Left ventricle myocardium inferior (tissue), 1 donor: Measurements from ENCODE around the gene FAM168B. TPM values are rescaled to one million over a fixed set of nuclear protein-coding genes. Genes with fewer than 3 reads are reported as not detected.

Experiments
- DNase-seq: peaks from one replicate; pipeline ENCODE4 v3.0.0-alpha.2; 2020
- H3K27ac ChIP-seq: fragments of 200-600 bp; replicated peaks from 2 replicates; pipeline ENCODE4 v1.8.0; 2021
- H3K27me3 ChIP-seq: fragments of 200-600 bp; 2 replicates; pipeline ENCODE4 v1.8.0; 2021; ENCODE audit warnings: low read depth
- H3K36me3 ChIP-seq: fragments of 200-600 bp; 2 replicates; pipeline ENCODE4 v1.8.0; 2021
- H3K4me1 ChIP-seq: fragments of 200-600 bp; 2 replicates; pipeline ENCODE4 v1.8.0; 2021
- H3K4me3 ChIP-seq: fragments of 200-600 bp; 2 replicates; pipeline ENCODE4 v1.8.0; 2021; ENCODE audit warnings: mild to moderate bottlenecking, moderate library complexity
- H3K9me3 ChIP-seq: fragments of 200-600 bp; replicated peaks from 2 replicates; pipeline ENCODE4 v1.8.0; 2021
- intact Hi-C: fragments of 100-400 bp; cut with micrococcal nuclease; formaldehyde crosslinking; loops from one replicate; pipeline ENCODE4 v1.11.0; 2022
- total RNA-seq: library from RNA; stranded (reverse); fragmentation: NEBNext Ultra II Directional; extraction: Animal tissue kit (Norgen Biotek cat#: 25700); gene quantifications from one replicate; pipeline ENCODE4 v1.2.1, GENCODE V29; 2021
- TF ChIP-seq, protein P1 (sequence below): fragments of 200-600 bp; IDR thresholded peaks from 2 replicates; pipeline ENCODE4 v1.8.0; 2021; ENCODE audit warnings: antibody characterized with exemption, mild to moderate bottlenecking, borderline replicate concordance
- donor health status: DM: no; HTN: yes; CAD: no; lungs with severe emphysema.

Gene FAM168B
- total RNA-seq, 1 donor from 2014 or later, result 90.5 TPM

DNA sequence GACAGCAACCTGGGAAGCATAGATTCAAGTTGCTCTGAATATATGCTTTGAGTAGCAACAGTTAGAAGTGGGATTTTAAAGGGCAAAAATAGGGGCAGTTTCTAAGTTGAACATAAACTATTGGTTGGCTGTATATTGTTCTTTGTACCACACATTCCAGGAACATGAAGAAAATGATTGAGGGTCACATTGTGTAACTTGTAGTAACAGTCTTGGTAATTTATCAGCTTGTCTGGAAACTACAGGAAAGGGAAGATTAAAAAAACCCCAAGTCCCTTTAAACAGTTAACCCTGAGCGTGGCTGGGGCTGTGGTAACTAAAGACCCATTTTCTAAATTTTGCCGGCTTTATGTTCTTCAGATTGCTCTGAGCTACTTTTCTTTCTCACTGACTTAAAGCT, 19.3 kb upstream of the FAM168B start:
- Histone ChIP-seq H3K27ac (no peak overlapping the region), H3K36me3 (no peaks in the 10 kb centered on the region), H3K9me3 (no peaks in the 10 kb centered on the region), H3K4me3 (no peak overlapping the region), H3K27me3 (no peaks in the 10 kb centered on the region), H3K4me1 (peaks cover 53% of the 10 kb centered on the region)
- intact Hi-C loops, result no loop called here
- TF ChIP-seq, protein P1, sequence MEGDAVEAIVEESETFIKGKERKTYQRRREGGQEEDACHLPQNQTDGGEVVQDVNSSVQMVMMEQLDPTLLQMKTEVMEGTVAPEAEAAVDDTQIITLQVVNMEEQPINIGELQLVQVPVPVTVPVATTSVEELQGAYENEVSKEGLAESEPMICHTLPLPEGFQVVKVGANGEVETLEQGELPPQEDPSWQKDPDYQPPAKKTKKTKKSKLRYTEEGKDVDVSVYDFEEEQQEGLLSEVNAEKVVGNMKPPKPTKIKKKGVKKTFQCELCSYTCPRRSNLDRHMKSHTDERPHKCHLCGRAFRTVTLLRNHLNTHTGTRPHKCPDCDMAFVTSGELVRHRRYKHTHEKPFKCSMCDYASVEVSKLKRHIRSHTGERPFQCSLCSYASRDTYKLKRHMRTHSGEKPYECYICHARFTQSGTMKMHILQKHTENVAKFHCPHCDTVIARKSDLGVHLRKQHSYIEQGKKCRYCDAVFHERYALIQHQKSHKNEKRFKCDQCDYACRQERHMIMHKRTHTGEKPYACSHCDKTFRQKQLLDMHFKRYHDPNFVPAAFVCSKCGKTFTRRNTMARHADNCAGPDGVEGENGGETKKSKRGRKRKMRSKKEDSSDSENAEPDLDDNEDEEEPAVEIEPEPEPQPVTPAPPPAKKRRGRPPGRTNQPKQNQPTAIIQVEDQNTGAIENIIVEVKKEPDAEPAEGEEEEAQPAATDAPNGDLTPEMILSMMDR, result no peak
- DNase-seq, result no peak

DNA sequence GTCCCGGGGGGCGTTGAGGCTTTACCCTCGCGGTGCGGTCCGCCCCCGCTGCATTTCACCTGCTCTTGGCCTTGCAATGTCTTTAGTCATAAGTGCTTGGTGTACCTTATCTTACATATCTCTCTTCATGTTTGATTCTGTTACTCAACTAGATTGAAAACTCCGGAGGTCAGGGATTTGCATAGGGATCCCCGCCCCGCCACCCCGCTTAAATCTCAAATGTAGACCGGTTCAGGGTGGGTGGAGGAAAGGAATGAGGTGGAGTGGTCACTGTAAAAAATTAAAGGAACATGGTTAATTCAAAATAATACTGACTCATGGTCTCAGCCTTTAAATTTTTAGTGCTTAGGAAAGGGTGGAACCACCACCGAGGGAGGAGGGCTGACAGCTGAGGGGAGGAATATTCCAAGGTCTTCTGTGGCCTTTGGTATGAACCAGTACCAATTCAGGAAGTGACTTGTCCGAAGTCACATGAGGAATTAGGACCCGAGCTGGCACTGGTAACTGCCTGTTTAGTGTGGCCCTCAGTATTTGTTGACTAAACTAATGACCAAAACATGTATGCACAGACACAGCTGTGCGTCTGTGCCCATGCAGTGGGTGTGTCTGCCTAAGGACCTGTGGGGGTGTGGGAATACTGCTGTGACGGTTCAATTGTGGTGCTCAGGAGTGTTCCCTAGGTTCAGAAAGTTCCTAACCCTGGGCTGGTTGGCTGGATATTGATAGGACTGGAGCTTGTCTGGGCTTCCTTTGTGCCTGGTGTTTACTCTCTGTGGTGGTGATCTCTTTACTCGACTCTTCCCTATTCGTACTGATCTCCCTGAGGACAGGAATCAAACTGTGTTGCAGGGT, 12.9 kb upstream of the FAM168B start:
- no peaks in the 10 kb centered on the region for H3K9me3 ChIP-seq
- H3K4me3 ChIP-seq, result peak overlapping the region; percentile 86
- TF ChIP-seq, protein P1, result no peak
- DNase-seq, result no peak
- intact Hi-C loops, result no loop called here
- H3K4me1 ChIP-seq, result peaks cover 38% of the 10 kb centered on the region
- no peaks in the 10 kb centered on the region for H3K36me3 ChIP-seq
- H3K27me3 ChIP-seq, result no peaks in the 10 kb centered on the region
- H3K27ac ChIP-seq, result peak overlapping the region; percentile 98

DNA sequence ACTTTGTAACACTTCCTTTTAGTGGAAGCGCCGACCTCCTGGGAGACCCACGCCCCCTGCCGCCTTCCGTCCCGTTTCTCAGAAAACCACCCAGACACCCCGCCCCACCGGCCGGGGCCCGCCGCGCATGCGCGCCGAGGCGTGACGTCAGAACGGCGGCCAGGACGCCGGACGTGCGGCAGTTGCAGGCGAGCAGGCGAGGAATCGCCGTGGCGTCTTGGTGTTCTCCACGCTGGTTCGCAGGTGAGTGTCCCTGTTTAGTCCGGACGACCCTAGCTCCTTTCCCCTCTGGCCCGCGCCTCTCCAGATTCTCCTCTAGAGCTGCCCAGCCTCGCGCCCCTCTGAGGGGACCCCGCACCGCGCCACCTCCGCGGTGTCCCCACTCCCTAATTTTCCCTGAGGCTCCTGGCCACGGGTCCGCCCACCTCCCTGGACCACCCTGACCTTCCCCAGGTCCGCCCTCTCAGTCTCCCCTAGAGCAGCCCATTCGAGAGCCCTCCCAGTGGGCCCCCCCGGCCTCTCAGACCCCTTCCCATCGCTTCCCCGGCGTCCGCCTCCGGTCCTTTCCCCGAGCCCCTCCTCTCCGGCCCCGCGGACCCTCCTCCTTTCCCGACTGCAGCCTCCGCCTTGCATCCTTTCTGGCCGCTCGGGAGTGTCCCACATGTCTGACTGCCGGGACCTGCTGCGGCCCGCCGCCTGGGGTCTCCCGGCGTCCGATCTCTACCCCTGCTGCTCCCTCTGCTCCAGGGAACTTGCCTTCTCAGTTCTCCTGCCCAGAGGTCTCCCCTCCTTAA, 12.1 kb upstream of the FAM168B start, which contains the start of gene PLEKHB2:
PLEKHB2 (plus strand) TSS at position 181 of the 794 bp plus-strand sequence. CDS start 15,606 bp downstream, outside the sequence.
- Histone ChIP-seq H3K27me3 (no peaks in the 10 kb centered on the region), H3K4me3 (peak within 1 kb of the TSS; percentile 86), H3K4me1 (peaks cover 38% of the 10 kb centered on the region), H3K36me3 (no peaks in the 10 kb centered on the region), H3K9me3 (no peaks in the 10 kb centered on the region), H3K27ac (peak within 1 kb of the TSS; percentile 98)
- peak; percentile 93 for DNase-seq
- TF ChIP-seq, protein P1, result peak; percentile 42
- intact Hi-C loops, result no loop called here

DNA sequence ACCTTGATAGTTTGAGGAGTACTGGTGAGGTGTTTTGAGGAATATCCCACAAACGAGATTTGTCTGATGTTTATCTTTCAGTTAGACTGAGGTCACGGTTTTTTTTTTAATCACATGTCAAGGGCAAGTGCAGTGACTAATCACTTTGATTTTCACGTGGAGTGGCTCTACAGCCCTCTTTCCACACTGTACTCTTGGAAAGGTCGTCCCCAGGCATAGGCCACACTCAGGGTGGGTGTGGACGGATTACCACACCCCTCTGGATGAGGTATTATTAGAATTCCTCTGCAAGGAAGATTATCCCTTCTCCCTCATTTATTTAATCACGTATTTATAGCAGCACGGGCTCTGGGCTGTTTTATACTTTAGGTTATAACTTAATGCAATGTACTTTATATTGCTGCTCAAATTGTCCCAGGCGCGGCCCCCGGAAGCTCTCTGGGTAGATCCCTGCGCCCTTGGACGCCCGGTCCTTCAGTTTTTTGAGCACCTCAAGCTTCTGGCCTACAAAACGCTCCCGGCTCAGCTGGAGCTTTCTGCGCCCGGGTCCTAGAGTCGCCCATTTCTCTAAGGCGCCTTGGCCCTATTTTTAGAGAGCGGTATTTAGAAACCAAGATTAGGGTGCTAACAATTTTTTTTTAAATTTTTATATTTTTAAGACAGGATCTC, 11.4 kb upstream of the FAM168B start:
- Histone ChIP-seq H3K27me3 (no peaks in the 10 kb centered on the region), H3K27ac (peak overlapping the region; percentile 98), H3K9me3 (no peaks in the 10 kb centered on the region), H3K36me3 (no peaks in the 10 kb centered on the region), H3K4me3 (peak overlapping the region; percentile 86), H3K4me1 (peaks cover 38% of the 10 kb centered on the region)
- no peak for DNase-seq
- intact Hi-C loops, result no loop called here
- TF ChIP-seq, protein P1, result no peak

DNA sequence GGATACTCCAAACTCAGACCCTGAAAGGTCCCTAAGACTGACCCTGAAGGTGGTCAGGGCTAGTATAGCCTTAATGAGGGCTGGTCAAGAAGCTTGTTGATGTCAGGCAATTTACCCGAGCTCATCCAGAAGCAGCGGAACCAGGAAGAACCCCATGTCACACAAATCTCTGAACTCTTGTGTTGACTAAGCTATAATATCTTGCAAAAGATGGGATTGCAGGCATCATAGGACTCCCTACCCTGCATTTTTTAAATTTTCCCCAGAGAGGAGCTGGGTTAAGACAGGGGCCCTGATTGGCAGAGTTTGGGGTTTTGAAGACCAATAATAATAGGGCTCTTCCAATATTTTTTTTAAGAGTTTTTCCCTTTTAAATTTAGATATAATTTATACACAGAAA, 9.9 kb upstream of the FAM168B start:
- H3K4me3 ChIP-seq, result no peak overlapping the region
- peak overlapping the region; percentile 98 for H3K27ac ChIP-seq
- intact Hi-C loops, result no loop called here
- H3K4me1 ChIP-seq, result peaks cover 38% of the 10 kb centered on the region
- no peaks in the 10 kb centered on the region for H3K27me3 ChIP-seq
- no peak for DNase-seq
- TF ChIP-seq, protein P1, result no peak
- no peaks in the 10 kb centered on the region for H3K9me3 ChIP-seq
- no peaks in the 10 kb centered on the region for H3K36me3 ChIP-seq
